Measurements from ENCODE around the gene C4BPA.

C4BPA gene

DNA sequence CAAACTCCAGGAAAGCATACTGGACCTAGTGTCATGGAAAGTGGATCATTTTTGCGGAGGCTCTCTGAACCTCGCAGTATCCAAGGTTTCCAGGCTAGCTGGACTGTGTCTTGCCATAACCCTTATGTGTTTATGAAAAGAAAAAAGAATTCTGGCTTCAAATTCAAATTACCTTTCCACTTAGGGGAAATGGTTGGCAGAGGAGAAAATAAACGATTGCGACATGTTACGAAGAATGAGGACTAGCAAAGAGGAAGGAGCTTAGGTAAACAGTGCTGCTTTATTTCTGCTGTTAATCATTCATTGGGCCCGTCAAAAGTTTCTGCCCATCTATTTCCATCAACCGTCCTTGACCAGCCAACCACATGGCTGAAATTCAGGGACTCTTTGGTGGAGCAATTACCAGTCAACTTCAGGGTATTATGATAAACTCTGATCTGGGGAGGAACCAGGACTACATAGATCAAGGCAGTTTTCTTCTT, at the start of gene C4BPA:
TSS of gene C4BPA (plus strand) at position 342 of the 482 bp plus-strand sequence. CDS start 8,793 bp downstream, outside the sequence.
- DNase-seq (ENCODE audit: low read depth): no peak

DNA sequence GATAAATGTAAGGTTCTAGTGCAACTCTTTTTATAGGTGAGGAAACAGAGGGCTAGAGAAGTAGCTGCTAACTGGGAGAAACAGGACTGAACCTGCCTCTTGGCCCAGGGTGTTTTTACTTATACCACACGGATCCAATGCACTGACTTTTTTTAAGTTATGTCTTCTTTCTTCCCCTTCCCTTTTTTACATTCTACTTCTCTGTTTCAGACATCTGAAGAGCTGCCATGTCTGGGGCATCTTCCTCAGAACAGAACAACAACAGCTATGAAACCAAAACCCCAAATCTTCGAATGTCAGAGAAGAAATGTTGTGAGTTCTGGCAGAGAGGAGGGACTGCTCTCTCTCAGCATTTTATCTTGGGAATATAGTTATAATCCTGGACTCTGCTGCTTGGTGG, 49.5 kb upstream of the C4BPA start:
- no peak for DNase-seq (ENCODE audit: low read depth)

DNA sequence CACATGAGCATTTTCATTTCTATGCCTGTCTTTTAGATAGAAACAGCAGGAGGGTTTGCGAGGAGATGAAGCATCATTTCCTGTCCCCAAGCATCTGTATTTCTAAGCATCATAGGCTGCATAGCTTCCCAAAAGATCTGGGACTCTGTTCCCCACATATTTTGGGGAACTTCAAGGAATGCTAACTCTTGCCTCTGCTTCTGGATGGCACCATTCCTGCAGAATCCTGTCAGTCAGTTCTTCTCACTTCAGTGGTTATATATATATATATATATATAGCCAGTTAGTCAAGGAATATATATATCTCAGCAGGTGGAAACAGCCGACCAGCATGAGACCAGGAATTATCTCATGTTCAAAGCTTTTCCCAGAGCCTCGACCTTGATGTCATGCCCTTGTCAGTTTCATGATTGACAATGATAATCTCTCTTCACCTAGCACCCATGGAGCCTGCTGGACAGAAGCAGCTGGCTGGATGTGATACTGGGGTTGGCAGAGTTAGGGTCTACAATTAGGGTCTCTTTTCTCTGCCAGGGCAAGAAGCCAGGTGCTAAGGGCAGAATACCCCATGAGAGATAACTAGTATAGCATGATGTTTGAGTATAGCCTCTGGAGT, 48.5 kb upstream of the C4BPA start:
- no peak for DNase-seq (ENCODE audit: low read depth)

DNA sequence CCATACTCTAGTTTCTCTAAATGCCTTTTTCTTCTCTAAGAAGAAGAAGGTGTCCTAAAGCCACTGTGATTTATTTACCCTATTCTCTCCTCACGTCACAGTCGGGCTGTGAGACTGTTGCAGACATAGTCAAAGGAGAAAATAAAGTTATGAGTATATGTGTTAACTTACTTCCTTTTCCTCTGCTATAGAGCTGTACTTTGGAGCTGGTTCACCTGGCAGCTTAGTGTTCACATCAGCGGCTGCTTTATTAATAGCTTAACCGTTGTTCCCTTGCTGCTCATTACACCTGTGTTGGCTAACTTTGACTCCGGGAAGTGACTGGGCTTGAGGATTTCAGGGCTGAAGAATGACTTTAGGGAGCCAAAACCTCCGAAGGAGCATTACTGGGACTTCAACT, 47.4 kb upstream of the C4BPA start:
- DNase-seq (ENCODE audit: low read depth): no peak

DNA sequence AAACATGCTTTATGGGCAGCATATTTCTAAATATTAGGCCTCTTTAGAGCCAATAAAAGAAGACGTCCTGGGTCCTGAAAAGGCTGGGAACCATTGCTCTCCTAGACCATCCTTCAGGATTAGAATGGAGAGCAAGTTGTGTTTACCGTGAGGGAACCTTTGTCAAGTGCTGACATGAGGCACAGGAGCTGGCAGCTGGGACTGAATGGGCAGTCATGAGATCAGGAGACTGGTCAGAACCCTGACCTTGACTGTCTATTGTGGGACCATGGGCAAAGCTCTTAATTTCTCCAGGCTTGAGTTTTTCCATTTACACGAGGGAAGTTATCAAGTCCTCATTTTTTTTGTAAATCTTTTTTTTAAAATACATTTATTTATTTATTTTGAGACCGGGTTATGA, 45.8 kb upstream of the C4BPA start:
- DNase-seq (ENCODE audit: low read depth): no peak

DNA sequence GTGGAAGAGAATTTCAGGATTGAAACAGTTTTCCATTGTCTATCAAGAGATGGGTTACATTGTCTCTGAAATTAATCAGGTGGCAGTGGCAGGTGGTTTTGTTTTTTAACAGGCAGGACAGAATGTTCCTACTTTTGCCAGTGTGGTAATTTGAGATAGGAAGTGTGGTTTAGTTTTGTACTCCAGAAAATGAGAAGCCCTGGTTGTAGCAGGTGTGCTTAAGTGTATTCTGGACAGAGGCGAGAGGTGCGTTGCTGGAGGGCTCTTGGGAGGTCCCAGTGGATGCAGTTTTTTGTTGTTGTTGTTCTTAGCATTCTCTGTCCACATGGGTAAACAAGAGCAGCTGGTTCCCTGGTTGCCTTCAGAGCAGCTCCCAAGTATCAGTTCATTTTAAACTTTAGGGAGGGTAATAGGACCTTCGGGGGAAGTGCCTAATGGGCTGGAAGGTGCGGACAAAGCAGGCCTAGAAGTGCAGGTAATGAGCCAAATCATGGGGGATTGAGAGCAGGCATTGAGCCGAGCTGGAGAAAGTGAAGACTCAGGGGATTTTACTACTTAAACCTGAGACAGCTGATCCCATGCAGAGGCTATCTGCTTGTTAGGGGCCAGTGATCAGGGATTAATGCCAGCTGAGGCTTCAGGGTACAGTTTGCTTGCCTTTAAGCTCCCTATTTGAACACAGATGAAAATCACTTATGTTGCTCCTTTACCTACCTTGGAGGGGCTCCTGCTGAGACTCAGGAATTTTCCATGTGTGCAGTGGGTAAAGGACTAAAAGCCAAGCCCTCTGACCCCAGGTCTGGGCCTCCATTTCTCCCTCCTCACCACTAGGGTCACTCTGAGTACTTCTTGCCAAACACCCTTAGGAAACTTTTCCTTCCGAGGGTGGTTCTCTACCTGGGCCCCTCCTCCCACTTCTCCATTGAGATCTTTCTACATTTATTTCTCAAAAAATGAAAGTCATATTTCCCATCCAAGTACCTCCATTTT, 44.9 kb upstream of the C4BPA start:
- no peak for DNase-seq (ENCODE audit: low read depth)

DNA sequence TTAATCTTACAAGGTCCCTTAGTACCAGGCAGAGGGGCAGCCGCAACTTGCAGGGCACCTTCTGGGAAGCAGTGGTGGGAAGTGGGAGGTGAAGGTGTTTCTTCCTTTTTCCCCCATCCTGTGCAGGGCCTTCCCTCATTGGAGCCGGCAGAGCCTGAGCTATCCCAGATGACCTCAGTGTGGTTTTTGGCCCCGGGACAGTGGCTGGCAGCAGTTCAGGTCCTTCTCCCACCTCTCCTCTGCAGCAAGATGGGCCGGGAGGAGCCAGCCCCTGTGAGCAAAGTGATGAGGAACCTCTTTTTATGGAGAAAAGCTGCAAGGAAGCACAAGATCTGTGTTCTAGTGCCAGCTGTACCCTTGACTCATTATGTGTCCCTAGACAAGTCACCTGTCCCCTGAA, 44.2 kb upstream of the C4BPA start:
- DNase-seq (ENCODE audit: low read depth): no peak

DNA sequence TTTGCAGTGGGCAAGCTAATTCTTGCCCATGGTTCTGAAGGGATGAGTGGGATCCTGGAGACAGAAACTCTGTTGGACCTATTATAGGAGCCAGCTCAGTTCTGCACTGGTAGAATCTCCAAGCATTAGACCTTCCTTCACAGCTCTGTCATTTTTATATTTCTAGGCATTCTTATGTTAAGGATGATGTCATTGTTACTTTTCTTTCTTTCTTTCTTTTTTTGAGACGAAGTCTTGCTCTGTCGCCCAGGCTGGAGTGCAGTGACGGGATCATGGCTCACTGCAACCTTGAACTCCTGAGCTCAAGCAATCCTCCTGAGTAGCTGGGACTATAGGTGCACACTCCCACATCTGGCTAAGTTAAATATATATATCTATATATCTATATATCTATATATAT, 43.4 kb upstream of the C4BPA start:
- no peak for DNase-seq (ENCODE audit: low read depth)

DNA sequence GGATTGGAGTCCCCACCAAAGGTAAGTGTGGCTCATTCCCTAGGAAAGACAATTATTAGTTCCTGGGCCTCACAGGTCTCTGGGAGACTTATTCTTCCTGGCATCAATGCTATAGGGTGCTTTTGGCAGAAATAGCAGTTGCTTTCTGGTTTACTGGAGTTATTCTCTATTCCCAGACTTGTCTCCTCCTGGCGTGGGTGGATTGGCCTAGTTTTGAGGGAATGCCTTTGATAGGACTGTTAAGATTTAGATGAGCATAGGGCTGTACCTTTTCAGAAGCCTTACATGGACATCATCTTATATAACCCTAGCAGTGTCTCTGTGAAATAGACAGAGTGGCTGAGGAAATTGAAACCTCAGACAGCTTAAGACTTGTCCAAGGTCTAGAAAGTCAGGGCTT, 42.0 kb upstream of the C4BPA start:
- DNase-seq (ENCODE audit: low read depth): no peak

DNA sequence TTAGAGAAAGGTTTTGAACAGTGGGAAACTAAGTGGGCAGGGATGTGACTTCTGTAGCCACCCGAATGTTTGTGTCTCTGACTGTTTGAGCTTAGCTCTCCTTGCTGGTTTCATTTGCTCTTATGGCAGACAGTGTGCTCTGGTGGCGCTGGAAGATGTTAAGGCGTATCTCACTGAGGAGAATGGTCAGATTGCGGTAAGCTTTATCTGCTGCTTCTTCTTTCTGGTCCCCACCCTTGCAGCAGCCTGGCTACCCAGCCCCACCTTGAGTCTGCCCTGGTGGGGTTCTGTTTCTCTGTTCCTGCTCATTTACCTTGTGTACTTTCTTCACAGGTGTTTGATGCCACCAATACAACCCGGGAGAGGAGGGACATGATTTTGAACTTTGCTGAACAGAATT, 41.0 kb upstream of the C4BPA start:
- no peak for DNase-seq (ENCODE audit: low read depth)

DNA sequence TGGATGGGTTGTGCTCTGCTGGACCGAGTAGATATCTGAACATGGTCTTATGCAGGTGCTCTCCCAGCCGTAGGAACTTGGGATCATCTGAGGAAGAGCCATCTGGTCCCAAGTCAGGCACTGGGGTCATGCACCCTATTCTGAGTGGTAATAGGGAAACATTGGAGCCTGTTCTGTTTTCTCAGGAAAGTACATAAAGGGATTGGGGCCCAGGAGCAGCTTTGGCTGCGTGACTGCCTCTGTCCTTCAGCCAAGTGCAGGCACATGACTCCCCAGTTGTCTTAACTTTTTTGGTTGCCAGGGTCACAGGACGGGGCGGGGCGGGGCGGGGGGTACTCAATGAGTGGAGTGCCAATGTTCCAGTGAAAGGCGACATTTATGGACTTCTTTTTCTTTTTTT, 39.5 kb upstream of the C4BPA start:
- DNase-seq (ENCODE audit: low read depth): no peak

DNA sequence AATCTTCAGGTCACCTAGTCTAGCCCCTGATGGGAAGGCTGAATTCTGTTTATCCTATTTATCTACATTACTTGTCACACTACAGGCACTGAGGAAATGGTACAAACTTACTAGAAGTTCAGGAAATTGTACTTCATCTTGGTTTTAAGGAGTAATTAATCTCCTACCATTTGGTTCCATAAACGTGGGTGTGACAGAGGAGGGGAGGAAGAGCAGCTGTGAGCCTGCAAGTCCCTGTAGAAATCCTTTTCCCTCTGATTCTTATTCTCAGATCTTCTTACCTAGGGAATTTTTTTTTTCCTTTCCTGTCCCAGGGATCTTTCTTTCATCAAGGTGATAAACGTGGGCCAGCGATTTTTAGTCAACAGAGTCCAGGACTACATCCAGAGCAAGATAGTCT, 36.8 kb upstream of the C4BPA start:
- no peak for DNase-seq (ENCODE audit: low read depth)

DNA sequence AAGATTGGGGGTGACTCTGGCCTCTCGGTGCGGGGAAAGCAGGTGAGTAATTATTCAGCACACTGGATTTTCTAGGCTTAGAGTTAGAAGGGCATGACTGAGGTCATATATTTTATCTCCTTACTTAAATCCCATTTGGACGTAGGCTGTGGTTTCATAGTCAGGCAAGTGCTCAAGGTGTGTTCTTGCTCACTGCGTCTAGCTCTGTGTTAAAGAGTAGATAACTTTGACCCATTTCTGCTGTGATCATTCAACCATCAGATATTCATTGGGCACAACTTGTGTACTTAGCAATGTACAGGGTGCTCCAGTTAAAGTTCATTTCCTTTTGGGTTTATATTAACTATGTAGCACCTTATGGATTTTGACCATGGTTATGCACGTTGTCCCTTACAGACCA, 36.4 kb upstream of the C4BPA start:
- no peak for DNase-seq (ENCODE audit: low read depth)

DNA sequence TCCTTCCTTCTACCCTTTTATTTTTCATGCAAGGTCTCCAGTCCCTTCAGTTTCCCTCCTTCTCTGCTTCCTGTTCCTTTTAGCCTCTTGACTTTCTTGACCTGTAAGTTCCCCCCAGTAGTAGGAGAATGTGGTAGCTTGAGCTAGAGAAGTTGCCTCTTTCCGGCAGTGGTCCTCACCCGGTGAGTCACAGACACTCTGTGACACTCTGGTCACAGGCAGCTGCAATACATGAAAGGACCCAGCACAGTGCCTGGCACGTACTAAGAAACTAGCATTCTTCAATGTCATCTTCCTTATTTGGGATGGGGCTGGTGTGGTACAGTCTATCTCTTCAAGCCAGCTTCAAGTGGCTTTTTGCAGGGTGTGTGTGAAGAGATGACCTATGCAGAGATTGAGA, 35.0 kb upstream of the C4BPA start:
- DNase-seq (ENCODE audit: low read depth): no peak

DNA sequence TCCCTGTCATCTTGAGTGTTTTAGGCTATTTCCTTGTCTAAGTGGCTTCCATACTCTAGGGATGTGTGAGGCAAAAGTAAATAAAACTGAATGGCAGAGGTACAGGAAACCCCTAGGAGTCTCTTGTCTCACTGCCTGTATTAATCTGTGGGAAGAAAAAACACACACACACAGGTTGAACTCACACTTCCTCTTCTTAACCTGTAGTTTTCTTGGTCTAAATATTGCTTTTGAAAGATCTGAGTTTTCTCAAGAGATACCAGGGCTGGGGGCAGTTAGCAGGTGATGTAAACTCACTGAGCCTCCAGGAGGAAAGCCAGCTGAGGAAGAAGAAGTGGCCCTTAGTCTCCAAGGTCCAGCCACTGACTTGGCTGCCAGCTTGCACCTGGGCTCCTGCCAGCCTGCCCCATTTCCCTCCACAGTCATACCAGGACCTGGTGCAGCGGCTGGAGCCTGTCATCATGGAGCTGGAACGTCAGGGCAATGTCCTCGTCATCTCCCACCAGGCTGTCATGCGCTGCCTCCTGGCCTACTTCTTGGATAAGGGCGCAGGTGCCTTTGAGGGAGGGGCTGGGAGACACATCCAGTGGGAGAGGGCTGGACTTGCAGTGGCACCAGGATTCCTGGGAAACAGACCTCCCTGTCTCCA, 34.1 kb upstream of the C4BPA start:
- DNase-seq (ENCODE audit: low read depth): no peak

DNA sequence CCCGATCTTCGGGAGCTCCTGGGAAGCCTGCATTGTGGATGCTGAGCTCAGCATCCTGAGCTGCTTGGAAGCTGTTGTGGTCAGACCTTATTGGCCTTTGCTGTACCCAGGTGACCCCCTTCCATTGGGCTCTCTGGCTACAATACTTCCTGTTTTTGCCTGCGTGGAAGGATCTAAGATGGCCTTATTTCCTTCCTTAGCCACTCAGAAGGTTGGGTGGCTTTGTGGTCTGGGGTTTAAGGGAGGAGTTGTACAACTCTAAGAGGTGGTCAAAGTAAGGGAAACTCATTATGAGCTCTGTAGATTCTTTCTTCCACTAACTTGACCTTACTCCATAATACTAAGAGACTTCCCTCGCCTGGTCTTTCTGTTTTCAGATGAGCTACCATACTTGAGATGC, 33.2 kb upstream of the C4BPA start:
- DNase-seq (ENCODE audit: low read depth): no peak

DNA sequence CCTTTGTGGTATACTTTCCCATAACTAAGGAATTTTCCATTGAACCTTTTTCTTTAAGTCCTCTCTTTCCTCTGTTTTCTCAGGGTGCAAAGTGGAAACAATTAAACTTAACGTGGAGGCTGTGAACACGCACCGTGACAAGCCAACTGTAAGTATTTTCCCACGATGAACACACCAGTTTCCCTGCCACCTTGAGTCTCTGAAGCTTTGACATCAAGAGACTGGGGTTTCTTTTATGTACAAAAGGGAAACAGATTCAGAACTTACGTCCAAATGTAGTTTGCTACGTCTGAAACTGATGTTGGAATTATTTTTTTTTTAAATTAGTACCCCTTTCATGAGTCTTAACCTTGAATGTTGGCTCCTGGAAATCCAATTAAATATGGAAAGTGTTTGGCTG, 32.6 kb upstream of the C4BPA start:
- no peak for DNase-seq (ENCODE audit: low read depth)

DNA sequence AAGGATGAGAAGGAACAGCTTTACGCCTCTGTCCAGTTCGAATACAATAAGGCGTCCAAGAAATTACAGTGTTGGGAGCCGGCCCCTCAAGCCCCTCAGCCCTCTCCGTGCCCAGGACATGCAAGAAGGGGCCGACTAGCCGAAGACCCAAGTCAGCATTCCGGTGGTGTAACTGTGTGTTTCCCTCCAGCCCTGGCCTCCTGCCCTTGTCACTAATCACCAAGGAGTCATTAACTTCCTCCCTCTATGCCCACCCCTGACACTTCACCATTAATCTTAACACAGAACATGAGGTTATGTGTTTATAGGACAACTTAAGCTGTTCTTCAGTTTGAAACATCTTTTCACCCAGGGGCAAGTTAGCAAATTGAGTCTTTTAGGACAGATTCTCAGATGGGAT, 31.8 kb upstream of the C4BPA start:
- no peak for DNase-seq (ENCODE audit: low read depth)

DNA sequence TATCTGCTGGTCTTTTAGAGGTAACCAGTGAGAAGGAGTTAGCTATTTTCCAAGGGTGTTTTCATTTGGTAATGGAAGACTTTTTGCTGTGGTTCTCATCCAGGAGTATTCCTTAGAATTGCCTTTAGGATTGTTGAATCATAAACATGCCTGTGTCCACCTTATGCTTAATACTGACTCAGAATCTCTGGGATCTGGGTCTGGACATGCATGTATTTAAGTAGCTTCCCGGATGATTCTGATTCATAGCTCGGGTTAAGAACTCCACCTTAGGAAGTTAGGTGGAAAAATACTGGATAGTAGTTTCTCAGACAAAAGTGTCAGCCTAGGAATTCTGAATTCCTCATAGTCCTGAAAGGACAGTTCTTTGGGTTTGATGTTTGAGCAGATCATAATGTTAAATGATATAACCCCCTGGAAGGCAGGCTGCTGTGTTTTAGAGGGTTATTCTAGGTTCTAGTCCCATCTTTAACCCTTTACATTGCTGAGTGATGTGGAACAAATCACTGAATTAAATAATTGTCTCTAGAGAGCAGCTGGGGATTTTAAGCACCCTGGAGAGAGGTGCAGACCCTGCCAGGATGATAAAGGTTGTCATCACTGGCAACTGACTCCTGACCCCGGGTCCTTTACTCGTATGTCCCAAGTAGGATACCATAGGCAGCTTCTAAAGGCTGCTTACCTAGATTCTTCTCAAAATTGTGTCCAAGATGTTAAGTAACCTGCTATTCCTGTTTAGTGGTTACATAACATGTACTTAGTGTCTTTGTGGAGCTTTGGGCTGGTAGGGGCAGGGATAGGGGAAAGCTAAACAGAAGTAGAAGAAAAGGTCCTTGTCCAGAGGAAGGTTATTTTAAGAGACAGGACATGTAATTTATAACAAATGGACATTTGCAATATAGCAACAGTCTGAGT, 29.9 kb upstream of the C4BPA start:
- DNase-seq (ENCODE audit: low read depth): no peak

DNA sequence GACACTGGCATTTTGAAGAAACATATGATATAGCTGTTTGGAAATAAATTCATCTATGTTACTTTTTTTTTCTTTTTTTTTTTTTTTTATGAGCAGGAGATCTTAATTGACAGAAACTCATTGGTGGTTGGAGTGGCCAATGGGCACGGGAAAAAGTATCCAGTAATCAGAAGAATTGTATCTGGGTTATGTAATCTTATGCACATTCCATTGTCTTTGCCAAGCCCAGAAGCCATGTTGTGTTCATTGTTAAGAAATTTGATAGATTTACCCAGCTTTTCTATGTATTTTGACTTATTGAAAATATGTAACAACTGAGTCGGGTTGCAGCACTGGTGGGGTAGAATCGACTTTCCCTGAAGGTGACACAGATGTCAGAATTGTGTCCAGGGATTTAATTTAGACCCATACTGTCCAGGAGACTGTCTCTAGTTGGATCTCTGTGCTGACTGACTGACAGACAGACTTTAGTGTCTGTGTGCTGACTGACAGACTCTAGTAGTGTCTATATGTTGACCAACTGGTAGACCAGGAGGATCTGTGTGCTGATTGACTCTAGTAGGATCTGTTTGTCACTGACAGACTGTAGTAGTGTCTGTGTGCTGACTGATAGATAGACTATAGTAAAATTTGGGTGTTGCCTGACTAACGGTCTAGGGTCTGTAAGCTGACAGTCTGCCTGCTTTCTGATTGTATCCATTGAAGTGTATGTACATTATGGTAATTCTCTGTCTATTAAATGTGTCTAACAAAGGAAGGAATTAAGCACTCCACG, 27.7 kb upstream of the C4BPA start:
- DNase-seq (ENCODE audit: low read depth): no peak

DNA sequence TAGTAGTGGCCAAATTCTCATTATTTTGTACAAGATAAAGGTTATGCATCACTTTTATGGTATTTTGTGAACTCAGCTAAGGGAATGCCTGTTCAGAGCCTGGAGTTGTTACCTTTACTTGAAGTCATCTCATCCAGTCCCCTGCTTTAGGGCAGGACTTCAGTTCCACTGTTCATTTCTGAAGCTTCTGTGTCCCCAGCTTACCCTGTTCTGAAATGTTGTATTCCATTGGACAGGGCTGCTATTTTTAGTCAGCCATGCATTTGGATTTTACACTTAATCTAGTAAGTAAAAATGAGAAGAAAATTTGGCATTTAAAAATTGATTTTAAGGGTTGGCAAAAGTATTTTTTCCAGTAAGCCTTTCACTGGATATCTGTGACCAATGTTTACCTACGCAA, 27.0 kb upstream of the C4BPA start:
- DNase-seq (ENCODE audit: low read depth): no peak
